HFFc6 (cell line): ENCODE measurements around the gene CLNS1A. TPM values are rescaled to one million over a fixed set of nuclear protein-coding genes. Genes with fewer than 3 reads are reported as not detected.

Experiments used
- DNase-seq: peaks from one replicate; pipeline ENCODE4 v3.0.0-alpha.2; 2018
- H3K27ac Mint-ChIP-seq: 2 replicates; pipeline ENCODE4 v1.8.0; 2020; ENCODE audit warnings: mild to moderate bottlenecking, mixed read lengths
- H3K27me3 Mint-ChIP-seq: 2 replicates; pipeline ENCODE4 v1.8.0; 2021; ENCODE audit warnings: mild to moderate bottlenecking, moderate library complexity, mixed read lengths; ENCODE audit not compliant: insufficient read depth
- H3K36me3 Mint-ChIP-seq: 2 replicates; pipeline ENCODE4 v1.8.0; 2021; ENCODE audit warnings: low read depth, mixed read lengths
- H3K4me1 Mint-ChIP-seq: 2 replicates; pipeline ENCODE4 v1.8.0; 2020; ENCODE audit warnings: low read depth, mixed read lengths
- H3K4me3 Mint-ChIP-seq: 2 replicates; pipeline ENCODE4 v1.8.0; 2020; ENCODE audit warnings: mild to moderate bottlenecking, moderate library complexity, mixed read lengths
- H3K9me3 Mint-ChIP-seq: 2 replicates; pipeline ENCODE4 v1.8.0; 2020; ENCODE audit warnings: mild to moderate bottlenecking, mixed read lengths
- CTCF ChIP-seq: fragments of 200-600 bp; sonication (generic); IDR thresholded peaks from 2 replicates; pipeline ENCODE4 v1.5.0; 2021; ENCODE audit warnings: antibody characterized with exemption, mild to moderate bottlenecking
- total RNA-seq, 6 experiments: library from RNA; stranded (reverse); fragmentation: NEBNext Ultra II Directional; extraction: Animal tissue kit (Norgen Biotek cat#: 25700); gene quantifications; 2 replicates in 1 of 6; 3 replicates in 5 of 6; pipeline ENCODE4 v1.2.3, GENCODE V29; 2021

Gene CLNS1A
- total RNA-seq, 6 experiments from 2014 or later, result 91.5 to 98.6 (median 94.7) TPM

DNA sequence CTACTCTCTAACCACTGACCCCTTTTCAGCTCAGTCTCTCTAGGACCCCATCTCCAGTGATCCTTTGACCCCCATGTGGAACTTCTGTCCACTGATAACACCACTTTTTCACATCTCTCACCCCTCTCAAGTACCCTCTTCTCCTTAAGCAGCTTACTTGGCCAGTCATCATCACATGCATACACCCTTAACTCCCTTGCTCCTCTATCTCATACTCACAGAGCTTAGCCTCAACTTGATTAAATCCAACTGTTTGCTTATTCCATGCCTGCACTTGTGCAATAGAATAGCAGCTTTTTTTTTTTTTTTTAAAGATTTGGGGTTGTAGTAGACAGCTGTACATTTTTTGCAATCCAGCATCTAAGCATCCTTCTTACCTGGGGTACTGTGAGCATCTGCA lies 25.7 kb downstream of the CLNS1A start:
- H3K4me1 Mint-ChIP-seq, result no peaks in the 10 kb centered on the region
- no peak for DNase-seq
- no peaks in the 10 kb centered on the region for H3K9me3 Mint-ChIP-seq
- peaks cover 23% of the 10 kb centered on the region for H3K36me3 Mint-ChIP-seq
- no peak overlapping the region for H3K4me3 Mint-ChIP-seq
- H3K27me3 Mint-ChIP-seq, result no peaks in the 10 kb centered on the region; the same call in 1 of the 2 replicates
- H3K27ac Mint-ChIP-seq, result no peak overlapping the region
- no peak for TF ChIP-seq CTCF

DNA sequence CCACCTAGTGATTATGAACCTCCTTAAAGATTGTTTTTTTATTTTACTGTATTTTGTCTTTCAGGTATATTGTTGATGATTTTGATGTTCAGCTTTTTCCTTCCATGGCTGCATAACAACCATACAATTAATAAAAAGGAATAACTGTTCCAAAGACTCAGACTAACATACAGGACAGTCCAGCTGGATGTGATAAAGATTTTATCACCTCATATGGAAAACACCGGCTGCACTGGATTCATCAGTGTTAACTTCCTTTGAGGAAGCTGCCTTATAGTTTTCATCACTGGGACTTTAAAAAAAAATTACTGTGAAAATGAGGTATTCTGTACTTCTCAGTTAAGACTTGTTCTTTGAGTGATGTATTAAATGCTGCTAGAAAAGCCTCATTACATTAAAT lies 28.4 kb downstream of the CLNS1A start:
- Mint-ChIP-seq H3K27ac (no peak overlapping the region), H3K27me3 (no peaks in the 10 kb centered on the region; the same call in 1 of the 2 replicates), H3K36me3 (peaks cover 13% of the 10 kb centered on the region), H3K9me3 (no peaks in the 10 kb centered on the region), H3K4me1 (no peaks in the 10 kb centered on the region), H3K4me3 (no peak overlapping the region)
- no peak for TF ChIP-seq CTCF
- no peak for DNase-seq

- no peak overlapping the region for H3K4me3 Mint-ChIP-seq
- peaks cover 26% of the 10 kb centered on the region for H3K4me1 Mint-ChIP-seq
- H3K27me3 Mint-ChIP-seq, result no peaks in the 10 kb centered on the region; the same call in 1 of the 2 replicates
- no peak for TF ChIP-seq CTCF
- no peaks in the 10 kb centered on the region for H3K9me3 Mint-ChIP-seq
- DNase-seq, result no peak
- no peak overlapping the region for H3K27ac Mint-ChIP-seq
- H3K36me3 Mint-ChIP-seq, result no peaks in the 10 kb centered on the region; the same call in 1 of the 2 replicates
These were observed 33.3 kb downstream of the CLNS1A start for GRCh38 chr11:77604281-77604680.

GRCh38 chr11:77602381-77603088 lies 35.1 kb downstream of the CLNS1A start:
- H3K4me3 Mint-ChIP-seq, result no peak overlapping the region; the same call in 1 of the 2 replicates
- no peaks in the 10 kb centered on the region; the same call in 1 of the 2 replicates for H3K36me3 Mint-ChIP-seq
- no peaks in the 10 kb centered on the region; the same call in 1 of the 2 replicates for H3K27me3 Mint-ChIP-seq
- peaks cover 26% of the 10 kb centered on the region for H3K4me1 Mint-ChIP-seq
- H3K27ac Mint-ChIP-seq, result peak overlapping the region; percentile 92
- no peaks in the 10 kb centered on the region for H3K9me3 Mint-ChIP-seq
- peak; percentile 85 for DNase-seq
- no peak for TF ChIP-seq CTCF

GRCh38 chr11:77598195-77598594 lies 39.4 kb downstream of the CLNS1A start:
- Mint-ChIP-seq H3K9me3 (no peaks in the 10 kb centered on the region), H3K27ac (no peak overlapping the region), H3K27me3 (no peaks in the 10 kb centered on the region), H3K36me3 (peaks cover 4% of the 10 kb centered on the region; the same call in 1 of the 2 replicates), H3K4me3 (no peak overlapping the region), H3K4me1 (peaks cover 19% of the 10 kb centered on the region)
- no peak for TF ChIP-seq CTCF
- DNase-seq, result no peak
